ENCODE data around the gene TOP2A.

DNA sequence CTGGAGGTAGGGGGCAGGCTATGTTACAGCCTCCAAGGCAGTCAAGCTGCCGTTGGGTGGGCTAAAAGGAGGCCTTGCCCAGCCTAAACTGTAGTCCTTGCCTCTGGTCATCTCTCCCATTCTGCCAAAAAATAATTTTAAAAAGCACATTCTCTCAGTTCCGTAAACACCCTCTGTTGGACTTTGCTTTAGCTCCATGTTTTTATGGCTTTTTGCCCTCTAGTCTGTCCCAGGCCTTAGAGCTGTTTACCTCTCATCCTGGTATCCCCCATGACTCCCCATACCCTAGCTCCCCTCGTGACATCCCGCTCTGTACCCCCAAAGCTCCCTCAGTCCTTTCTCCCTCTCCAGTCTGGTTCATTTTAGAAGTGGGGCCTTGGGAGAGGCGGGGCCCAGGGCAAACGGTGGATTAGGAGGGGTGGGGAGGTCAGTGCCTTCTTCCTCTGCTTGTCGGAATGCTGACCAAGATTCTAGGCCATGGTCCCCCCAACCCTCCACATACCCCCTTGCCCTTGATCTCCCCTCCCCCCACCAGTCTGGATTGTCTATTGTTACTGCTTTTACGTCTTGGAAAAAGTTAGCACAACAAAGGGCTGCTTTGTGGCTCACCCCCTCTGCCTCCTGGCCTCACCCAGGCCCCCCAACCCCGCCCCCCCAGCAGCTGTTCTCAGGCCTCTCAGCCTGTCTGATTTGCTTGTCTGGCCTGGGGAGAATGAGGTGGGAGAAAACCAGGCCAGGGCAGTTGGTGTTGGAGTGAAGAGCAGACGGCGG, 71.5 kb downstream of the TOP2A start:
- TF ChIP-seq POLR2A (IDR thresholded peaks at IDR 0.05) = no peak
- TF ChIP-seq, protein P1, sequence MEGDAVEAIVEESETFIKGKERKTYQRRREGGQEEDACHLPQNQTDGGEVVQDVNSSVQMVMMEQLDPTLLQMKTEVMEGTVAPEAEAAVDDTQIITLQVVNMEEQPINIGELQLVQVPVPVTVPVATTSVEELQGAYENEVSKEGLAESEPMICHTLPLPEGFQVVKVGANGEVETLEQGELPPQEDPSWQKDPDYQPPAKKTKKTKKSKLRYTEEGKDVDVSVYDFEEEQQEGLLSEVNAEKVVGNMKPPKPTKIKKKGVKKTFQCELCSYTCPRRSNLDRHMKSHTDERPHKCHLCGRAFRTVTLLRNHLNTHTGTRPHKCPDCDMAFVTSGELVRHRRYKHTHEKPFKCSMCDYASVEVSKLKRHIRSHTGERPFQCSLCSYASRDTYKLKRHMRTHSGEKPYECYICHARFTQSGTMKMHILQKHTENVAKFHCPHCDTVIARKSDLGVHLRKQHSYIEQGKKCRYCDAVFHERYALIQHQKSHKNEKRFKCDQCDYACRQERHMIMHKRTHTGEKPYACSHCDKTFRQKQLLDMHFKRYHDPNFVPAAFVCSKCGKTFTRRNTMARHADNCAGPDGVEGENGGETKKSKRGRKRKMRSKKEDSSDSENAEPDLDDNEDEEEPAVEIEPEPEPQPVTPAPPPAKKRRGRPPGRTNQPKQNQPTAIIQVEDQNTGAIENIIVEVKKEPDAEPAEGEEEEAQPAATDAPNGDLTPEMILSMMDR (IDR thresholded peaks at IDR 0.05) = no peak
